Measurements from ENCODE around the gene CHPF.

CHPF gene

DNA sequence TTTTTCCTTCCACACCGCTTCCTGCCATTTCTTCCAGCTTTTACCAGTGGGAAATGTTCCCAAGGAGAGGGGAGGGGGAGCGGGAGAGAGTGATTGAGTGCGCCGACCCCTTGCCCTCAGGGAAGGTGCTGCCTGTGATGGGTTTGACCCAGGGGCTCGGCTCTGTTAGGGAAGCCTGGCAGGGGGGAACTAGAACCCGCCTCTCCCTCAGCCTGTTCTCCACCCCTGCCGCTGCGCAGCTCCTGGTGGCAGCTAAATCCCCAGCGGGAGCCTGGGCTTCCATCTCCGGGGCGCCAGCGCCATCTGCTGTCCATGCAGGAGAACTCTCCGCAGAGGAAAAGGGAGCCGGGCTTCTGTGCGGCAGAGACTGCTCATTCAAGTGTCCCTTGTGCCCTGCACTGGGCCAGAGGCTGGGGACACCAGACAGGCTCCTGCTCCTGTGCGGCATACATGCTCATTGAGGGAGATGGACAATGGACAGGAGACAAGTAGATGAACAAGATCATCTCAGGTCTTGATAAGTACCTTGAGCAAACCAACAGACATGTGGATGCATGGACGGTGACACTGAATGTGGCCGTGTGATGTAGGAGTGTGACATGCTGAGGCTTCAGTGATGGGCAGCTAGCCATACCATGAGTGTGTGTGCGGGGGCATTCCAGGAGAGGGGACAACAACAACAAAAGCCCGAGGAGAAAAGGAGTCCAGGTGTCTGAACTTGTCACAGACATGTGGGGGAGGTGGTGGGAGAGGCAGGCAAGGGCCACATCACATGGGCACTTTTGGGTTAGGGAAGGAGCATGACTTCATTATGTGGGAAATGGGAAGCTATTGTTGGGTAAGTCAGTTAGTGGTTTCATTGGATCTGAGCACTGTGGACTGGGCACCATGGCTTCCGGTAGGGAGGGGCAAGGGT is 13.3 kb downstream of the CHPF start:
- peak; percentile 89 for DNase-seq

DNA sequence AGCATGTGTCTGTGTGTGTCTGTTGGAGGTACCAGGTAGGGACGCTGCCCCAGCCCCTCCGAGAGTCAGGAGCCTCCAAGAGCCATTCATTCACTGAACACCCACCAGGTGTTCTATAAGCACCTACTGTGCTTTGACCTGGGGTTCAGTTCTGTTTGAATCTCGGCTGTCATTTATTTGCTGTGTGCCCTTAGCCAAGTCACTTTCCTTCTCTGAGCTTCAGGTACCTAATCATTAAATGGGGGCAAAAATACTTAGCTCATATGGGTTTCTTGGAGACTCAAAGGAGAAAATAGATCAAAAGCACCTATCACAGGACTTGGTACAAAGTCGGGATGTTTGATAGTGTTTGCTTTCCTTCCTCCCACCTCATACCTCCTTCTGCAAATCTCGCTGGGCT is 16.1 kb downstream of the CHPF start:
- no peak for DNase-seq

DNA sequence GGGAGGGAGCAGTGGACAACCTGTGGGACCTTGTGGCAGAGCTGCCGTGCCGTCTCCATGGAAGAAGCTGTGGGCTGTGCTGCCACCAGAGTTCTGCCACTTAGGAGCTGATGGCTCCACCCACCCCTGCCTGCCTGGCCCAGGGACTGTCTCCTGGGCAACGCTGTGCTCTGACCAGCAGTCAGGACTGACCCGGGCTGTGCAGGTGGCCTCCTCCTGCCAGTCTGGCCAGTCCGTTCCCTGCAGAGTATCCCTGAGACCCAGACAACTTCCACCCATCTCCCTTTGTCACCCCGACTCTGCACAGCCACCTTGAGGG is 16.6 kb downstream of the CHPF start:
- no peak for DNase-seq

DNA sequence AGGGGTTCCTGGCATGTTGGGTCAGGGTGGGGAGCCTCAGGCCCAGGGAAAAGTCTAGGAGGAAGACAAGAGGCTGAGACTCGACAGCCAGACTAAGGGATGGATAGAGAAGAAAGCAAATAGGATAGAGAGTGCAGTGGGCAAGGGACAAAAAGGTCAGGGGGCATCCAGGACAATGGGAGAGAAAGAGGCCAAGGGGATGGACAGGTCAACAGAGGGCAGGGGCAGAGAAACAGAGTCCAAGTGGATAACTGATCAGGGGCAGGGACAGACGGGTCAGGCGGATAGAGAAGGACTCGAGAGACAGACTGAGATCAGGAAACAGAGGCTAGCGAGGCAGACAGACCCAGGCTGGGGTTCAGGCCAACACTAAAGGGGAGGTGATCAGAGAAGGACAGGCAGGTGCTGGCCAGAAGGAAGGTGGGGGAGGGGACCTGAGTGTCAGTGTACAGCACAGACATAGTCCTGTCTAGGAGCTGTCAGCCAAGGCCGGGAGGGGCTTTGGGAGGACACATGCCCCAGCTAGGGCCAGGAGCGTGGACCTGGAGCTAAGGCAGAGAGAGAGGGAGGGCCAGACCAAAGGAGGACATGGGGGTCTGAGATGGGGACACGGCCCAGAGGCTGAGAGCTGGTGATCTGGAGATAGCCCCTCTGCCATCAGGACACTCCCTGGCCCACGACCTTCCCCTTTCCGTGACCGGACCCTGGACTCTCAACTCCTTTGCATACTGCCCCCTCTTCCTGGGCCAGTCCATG is 17.1 kb downstream of the CHPF start:
- DNase-seq: no peak

DNA sequence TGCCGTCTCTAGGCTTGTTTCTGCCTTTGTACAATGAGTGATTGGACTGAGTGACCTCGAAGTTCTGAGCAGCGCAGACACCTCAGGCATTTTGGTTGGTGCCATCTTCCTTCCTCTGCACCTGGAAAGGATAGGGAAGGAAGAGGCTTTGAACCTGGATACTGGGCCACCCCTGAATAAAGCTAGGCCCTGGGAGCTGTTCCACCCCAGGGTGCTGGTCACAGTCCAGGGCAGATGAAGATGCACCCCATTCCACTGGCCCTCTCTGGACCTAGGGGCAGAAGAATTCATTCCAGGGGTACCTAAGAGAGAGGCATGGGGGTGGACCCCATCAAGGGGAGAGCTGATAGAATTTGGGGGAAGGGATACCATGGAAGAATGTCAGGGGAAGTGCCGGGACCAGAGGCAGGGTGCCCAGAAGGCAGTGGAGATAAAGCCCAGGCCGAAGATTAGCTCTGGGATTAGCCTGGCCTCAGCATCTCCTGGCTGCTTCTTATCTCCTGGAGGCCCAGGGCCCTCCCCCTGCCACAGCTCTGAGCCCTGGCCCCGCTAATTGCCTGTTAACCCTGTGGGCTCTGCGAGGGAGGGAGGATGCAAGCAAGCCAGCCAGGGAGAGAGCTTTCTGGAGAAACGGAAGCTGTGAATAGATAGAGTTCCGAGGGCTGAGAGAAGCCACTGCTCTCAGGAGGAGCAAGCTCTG is 17.9 kb downstream of the CHPF start:
- DNase-seq: no peak

DNA sequence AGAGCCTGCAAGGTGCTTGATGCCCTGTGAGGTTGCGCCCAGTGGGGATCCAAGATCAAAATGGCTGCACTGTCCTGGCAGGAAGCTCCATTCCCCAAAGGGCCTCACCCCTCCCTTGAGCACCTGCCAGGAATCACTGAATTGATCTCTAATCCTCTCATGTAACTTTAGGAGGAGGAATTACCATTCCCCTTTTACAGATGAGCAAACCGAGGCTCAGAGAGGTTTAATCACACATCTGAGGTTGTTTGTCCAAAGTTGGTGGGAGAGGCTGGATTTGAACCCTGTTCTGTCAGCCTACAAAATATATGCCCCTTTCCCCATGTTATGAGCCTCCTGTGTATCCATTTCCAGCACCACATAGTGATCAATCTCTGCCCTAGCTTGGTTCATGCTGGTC is 18.8 kb downstream of the CHPF start:
- DNase-seq: no peak

DNA sequence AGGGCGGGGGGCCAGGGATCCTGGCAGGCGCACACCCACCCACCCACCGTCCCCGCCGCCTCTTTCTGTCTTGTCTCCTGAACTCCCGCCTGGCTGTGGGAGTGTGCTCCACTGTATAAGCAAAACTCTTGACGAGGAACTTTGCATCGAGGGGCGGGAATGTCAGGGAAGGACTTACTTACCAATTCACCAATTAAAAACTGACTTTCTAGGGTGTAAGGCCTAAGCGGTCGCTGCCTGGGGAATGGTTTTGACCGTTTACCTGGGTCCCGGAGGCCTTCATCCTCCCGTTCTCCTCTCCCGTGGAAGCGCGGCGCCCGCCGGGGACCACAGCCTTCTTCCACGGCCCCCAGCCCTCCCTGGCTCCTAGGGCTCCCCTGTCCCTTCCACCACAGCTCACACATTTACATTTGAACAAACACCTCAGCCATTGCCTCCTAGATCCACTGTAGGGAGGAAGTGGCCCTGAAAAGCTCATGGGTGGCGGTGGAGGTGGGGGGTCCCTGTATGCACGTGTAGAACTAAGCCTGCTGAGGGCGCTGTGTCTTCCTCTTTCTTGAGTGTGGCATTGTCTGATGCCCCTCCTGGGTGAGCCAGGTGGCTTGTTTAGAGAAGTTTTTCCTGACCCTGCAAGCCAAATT is 20.5 kb downstream of the CHPF start:
- DNase-seq: no peak

DNA sequence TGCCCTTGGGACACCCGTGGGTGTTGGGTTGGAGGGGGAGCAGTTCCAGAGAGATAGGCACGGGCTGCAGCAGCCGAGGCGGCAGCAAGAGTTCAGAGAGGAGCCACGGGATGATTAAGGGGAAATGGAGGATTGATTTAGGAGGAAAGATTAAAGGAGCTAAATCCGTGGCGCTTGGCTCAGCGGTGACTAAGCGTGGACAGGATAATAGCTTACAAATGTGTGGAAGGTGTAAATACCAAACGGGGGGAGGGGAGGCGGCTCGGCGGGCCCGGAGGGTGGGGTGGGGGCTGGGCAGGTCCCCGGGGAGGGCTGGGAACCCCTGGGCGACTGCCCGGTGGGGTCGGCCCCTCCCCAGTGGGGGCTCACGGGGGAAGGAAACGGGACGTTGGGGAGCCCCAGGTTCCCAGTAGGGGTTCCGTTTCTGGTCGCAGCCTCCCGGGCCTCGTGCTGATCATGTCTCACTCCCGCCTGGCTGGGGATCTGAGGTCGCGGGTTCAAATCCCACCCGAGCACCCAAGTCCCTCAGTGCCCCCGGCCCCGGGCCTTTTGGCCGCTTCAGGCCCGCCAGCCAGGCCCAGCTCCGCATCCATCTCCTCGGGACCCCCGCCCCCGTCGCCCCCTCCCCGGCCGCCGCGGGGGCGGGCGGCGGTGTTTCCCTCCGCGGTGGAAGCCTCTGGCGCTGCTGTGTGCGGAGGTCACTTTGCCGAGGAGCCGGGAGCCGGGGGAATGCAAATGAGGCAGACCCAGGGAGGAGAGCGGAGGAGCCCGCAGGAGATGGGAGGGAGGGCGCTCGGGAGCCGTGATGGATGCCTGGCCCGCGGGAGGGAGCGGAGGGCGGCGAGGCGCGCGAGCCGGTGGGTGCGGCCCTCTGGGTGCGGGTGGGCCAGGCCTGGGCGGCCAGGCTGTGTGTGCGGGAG is 21.2 kb downstream of the CHPF start:
- DNase-seq: no peak

DNA sequence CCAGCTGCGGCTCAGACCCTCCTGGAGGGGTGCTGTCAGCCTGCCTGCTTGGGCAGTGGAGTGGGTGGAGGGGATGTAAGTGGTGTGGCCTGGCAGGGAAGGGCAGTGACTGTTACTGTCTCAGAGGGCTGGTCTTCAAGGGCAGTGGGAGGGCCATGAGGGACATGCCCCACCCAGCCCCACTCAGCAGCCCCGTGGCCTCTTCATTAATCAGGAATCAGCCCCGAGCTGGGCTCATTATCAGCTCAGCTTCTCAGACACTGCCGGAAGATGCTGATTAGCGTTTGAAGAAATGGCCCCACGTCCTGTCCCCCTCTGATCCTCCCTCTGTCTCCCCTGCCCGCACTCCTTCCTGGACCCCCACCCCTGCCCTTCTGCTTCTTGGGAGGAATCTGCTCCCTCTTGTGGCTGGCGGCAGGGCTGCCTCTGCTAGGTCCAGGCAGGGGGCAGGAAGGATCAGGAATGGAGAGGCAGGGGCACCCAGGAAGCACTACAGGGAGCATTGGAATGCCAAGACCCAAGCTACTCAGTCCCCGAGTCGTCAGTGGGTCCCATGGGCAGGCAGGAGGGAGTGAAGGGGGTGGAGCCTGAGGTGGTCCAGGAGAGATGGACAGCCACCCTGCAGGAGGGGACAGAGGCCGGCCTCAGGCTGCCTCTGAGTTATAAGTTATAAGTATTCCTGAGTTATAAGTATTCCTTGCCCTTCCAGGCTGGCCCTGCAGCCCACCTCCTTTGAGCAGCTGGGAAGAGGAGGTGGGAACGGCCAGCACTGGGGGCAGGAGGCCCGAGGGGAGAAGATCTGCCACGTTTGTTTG is 22.3 kb downstream of the CHPF start:
- DNase-seq: no peak

DNA sequence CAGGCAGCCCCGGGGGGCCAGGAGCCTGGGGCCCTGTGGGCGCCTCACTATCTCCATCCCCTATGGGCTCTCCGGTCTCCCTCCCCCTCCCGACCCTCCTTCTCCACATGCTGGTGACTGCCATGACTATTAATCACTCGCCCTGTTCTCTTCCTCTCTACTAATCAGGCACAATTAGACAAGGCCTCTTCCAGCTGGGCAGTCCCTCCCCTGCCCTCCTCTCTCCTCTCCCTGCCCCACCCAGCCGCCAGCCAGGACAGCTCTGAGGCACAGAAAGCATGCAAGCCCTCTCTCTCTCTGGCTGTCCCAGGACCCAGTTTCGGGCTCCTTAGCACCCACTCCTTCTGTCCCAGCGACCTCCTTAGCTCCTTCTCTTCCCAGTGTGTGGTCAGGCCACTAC is 23.5 kb downstream of the CHPF start:
- DNase-seq: no peak

DNA sequence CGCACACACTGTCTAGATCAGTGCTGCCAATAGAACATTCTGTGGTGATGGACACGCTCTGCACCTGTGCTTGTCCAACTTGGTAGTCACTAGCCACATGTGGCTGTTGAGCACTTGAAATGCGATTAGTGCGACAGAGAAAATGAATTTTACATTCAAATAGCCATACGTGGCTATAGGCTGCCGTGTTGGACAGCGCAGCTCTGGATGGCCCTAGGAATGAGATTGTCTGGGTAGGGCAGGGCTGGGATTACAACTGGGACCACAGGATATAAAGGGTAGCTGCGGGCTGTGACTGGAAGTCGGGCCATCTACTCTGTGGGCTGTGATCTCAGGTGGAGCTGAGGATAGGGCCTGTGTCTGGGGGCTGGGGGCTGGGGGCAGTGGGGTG is 24.1 kb downstream of the CHPF start:
- DNase-seq: no peak

DNA sequence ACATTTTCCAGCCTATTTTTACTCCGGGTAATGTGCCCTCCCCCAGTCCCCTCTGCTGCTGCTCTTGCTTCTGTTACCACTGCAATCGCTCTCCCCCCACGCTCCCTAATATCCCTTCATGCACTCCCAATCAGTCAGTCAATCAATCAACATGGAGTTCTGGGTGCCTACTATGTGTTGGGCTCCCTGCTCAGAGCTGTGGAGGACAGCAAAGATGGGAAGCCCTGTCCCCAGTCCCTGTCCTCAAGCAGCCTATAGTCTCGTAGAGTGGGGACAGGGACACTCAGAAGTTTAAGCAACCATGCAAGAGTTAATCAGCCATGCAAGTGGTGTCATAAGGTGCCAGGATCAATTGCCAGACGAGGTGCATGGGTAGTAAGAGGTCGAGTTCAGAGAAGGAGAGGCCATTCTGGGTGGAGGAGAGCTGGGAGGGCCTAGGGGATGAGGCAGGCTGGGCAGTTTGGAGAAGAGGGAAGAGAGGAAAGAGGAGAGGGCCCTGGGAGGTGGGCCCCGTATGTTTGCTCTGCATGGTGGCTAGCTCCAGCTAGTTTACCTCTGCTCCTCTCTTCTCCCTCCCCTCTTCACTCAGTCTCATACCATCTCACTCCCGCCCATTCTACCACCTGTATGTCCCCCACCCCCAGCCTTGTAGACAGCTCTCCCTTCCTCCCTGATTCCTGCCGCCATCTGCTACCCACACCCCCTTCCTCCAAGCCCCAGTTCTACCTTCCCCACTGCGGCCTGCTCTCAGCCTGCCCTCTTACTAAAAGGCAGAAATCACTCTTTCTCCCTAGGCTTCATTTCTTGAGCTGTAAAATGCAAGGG is 25.4 kb downstream of the CHPF start:
- DNase-seq: no peak

DNA sequence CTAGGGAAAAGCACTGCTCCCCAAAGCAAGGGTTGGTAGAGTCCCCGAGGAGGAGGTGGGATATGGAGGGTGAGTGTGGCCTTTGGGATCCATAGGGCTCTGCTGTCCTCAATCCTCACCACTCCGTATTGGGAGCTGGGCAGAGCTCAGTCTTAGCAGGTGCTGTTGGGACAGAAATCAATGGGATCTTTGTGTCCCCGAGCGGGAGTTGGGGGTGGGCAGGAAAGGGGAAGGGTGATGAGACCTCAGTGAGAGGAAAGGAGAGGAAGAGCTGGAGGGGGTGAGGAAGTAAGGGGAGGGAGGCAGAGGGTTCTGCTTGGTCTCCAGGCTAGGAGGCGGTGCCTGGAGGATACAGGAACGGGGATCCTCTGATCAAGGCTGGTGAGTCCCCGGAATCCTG is 26.7 kb downstream of the CHPF start:
- DNase-seq: no peak

DNA sequence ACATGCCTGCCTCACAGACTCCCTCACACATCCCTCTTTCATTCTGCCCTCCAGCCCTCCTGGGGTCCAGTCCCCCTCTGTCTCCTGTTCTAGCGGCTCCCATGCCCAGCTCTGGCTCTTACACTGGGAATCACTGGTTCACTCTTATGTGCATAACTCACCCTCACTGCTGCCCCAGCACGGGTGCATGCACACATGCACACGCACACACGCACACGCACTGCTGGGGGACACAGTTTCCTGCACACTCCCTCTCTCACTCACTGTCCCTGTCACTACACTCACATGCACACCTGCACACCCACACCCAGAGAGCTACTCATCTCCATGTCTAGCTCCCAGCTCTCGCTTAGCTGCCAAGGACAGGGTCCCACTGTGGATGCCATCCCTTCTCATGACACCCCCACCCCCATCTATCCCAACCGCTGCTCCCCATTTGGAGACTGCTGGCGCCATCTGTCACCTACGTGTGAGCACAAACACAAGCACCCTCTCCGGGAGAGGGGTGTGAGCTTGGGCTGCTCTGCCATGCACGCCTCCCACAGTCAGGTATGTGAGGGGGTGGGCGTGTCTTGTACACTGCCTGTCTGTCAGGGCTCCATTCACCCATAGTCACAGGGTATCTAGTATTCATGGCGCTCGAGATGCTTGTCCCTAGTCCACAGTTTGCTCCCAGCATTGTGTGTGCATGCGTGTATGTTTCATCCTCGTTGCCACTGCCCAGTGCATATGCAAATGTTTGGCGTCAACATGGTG is 27.6 kb downstream of the CHPF start:
- no peak for DNase-seq

DNA sequence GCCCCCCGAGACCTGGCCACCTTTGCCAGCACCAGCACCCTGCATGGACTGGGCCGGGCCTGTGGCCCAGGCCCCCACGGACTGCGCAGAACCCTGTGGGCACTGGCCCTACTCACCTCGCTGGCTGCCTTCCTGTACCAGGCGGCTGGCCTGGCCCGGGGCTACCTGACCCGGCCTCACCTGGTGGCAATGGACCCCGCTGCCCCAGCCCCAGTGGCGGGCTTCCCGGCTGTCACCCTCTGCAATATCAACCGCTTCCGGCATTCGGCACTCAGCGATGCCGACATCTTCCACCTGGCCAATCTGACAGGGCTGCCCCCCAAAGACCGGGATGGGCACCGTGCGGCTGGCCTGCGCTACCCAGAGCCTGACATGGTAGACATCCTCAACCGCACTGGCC is 28.8 kb downstream of the CHPF start:
- DNase-seq: no peak

DNA sequence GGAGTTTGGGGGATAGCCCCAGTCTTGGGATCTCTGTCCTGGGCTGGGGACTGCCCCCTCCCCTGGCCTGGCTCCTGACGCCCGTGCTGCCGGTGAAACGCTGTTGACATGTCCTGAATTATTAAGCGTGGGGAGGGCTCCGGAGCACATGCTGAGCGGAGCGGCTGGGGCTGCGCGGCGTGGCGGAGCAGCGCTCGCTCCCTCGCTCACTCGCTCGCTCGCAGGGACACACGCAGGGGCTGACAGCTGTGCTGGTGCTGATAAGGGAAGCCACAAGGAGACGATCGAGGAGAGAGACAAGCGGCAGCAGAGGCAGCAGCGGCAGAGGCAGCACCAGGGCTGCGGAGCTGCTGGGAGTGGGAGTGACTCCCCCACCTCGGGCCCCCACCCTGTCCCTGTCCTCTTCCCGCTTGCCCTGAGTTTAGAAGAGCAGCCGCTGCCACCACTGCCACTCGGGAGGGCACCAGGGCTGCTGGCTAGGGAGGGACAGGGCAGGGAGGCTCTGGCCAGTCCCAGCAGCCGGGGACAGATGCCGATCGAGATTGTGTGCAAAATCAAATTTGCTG is 29.3 kb downstream of the CHPF start, which contains the start of gene ASIC4:
Gene ASIC4 (plus strand): TSS at position 287 of the 566 bp plus-strand sequence. CDS start 243 bp downstream, at position 530.
- DNase-seq: no peak

DNA sequence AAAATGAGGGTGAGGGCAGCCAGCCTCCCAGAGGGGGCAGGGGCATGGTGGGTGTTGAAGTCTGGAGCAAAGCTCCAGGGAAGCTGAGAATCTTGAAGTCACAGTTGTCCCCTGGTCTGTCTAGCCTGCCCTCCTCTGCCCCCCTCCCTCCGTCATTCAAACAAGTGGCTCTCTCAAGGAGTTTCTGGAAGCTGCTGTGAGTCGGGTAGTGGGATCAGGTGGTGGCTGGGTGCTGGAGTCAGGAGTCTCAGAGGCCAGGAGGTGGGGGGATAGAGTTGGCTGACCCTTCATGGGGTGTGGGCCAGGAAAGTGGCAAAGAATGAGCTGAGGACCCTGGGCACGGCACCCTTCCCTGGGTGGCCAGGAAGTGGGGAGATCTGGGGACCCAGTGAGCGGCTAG is 29.8 kb downstream of the CHPF start:
- DNase-seq: no peak

DNA sequence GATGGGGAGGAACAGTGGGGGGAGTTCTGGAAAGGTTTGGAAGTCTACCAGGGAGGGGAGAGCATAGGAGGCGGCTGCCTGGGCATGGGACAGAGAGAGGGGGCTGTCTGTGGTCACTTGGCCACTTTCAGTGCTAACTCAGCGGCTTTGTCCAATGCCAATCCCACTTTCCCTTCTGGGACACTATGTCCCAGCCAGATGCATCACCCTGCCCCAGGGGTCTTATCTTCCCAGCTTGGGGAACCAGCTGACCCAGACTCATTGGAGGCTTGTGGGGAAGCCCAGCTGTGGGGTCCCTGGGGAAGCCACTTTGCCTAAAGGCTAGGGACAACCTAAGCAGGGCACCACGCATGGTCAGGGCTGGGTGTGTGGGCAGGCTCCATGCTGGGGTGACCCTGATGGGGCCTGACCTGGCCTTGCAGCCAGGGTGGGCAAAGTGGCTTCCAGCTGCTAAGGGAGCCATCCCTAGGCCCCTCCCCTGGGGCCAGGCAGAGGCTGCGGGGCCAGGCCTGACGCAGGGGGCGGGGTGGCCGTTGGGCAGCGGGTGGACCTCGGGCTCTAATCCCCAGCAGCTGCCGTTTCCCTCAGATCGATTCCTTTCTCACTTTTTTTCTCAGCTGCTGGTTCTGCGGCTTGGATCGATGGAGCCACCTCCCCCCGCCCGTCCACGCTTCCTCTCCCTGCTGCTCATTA is 30.9 kb downstream of the CHPF start:
- no peak for DNase-seq
